Neural crest cell (in vitro differentiated cells): Measurements from ENCODE around the gene SARDH. TPM values are rescaled to one million over a fixed set of nuclear protein-coding genes. Genes with fewer than 3 reads are reported as not detected.

Experiments used
- DNase-seq: peaks from one replicate; pipeline ENCODE4 v3.0.0; 2021; ENCODE audit warnings: low read depth, mixed read lengths, low spot score
- H3K27ac Mint-ChIP-seq: one replicate; pipeline ENCODE4 v1.8.0; 2021; ENCODE audit warnings: mild to moderate bottlenecking, mixed read lengths; ENCODE audit not compliant: unreplicated experiment
- H3K27me3 Mint-ChIP-seq: 2 replicates; pipeline ENCODE4 v1.8.0; 2021; ENCODE audit warnings: low read depth, mild to moderate bottlenecking, mixed read lengths
- H3K36me3 Mint-ChIP-seq: 2 replicates; pipeline ENCODE4 v1.8.0; 2021; ENCODE audit warnings: low read depth, mild to moderate bottlenecking, mixed read lengths
- H3K4me1 Mint-ChIP-seq: 2 replicates; pipeline ENCODE4 v1.8.0; 2021; ENCODE audit warnings: mixed read lengths
- H3K4me3 Mint-ChIP-seq: one replicate; pipeline ENCODE4 v1.8.0; 2021; ENCODE audit warnings: mild to moderate bottlenecking, mixed read lengths
- H3K9me3 Mint-ChIP-seq: 2 replicates; pipeline ENCODE4 v1.8.0; 2021; ENCODE audit warnings: mixed read lengths
- CTCF ChIP-seq: fragments of 200-600 bp; sonication (generic); conservative IDR thresholded peaks from 2 replicates; pipeline ENCODE4 v1.5.0; 2021; ENCODE audit warnings: antibody characterized with exemption, mild to moderate bottlenecking
- total RNA-seq: library from RNA; stranded (reverse); gene quantifications from 2 replicates; pipeline ENCODE4 v1.2.1, GENCODE V29; 2021

The SARDH gene
- total RNA-seq, 1 donor from 2014 or later, result 4.5 TPM

- Mint-ChIP-seq H3K36me3 (no peaks in the 10 kb centered on the region), H3K9me3 (no peaks in the 10 kb centered on the region), H3K4me1 (peaks cover 4% of the 10 kb centered on the region), H3K27me3 (no peaks in the 10 kb centered on the region), H3K27ac (no peak overlapping the region), H3K4me3 (no peak overlapping the region)
- no peak for DNase-seq
- no peak for TF ChIP-seq CTCF
Observed at GRCh38 chr9:133647148-133647547, 91.0 kb downstream of the SARDH start.

GRCh38 chr9:133645021-133645765 lies 93.0 kb downstream of the SARDH start:
- H3K36me3 Mint-ChIP-seq, result no peaks in the 10 kb centered on the region

GRCh38 chr9:133643978-133644760 lies 94.0 kb downstream of the SARDH start:
- Mint-ChIP-seq H3K27ac (no peak overlapping the region), H3K27me3 (peaks cover 5% of the 10 kb centered on the region), H3K36me3 (no peaks in the 10 kb centered on the region), H3K9me3 (no peaks in the 10 kb centered on the region), H3K4me3 (no peak overlapping the region), H3K4me1 (no peaks in the 10 kb centered on the region)
- no peak for TF ChIP-seq CTCF
- no peak for DNase-seq

More at GRCh38 chr9:133645021-133645765, 93.0 kb downstream of the SARDH start:
- no peak for DNase-seq
- Mint-ChIP-seq H3K27ac (no peak overlapping the region), H3K4me1 (peaks cover 4% of the 10 kb centered on the region), H3K4me3 (no peak overlapping the region), H3K27me3 (peaks cover 4% of the 10 kb centered on the region), H3K9me3 (no peaks in the 10 kb centered on the region)
- no peak for TF ChIP-seq CTCF

GRCh38 chr9:133643362-133643755 lies 94.8 kb downstream of the SARDH start:
- no peaks in the 10 kb centered on the region for H3K36me3 Mint-ChIP-seq
- peaks cover 2% of the 10 kb centered on the region for H3K4me1 Mint-ChIP-seq
- no peak for DNase-seq
- H3K4me3 Mint-ChIP-seq, result no peak overlapping the region
- H3K9me3 Mint-ChIP-seq, result no peaks in the 10 kb centered on the region
- TF ChIP-seq CTCF, result no peak
- H3K27ac Mint-ChIP-seq, result no peak overlapping the region
- H3K27me3 Mint-ChIP-seq, result peaks cover 7% of the 10 kb centered on the region

GRCh38 chr9:133642708-133643361 lies 95.3 kb downstream of the SARDH start:
- Mint-ChIP-seq H3K27ac (no peak overlapping the region), H3K4me1 (peaks cover 5% of the 10 kb centered on the region), H3K4me3 (no peak overlapping the region), H3K27me3 (peaks cover 12% of the 10 kb centered on the region), H3K9me3 (no peaks in the 10 kb centered on the region), H3K36me3 (no peaks in the 10 kb centered on the region)
- DNase-seq, result no peak
- no peak for TF ChIP-seq CTCF
